Chondrocyte (in vitro differentiated cells): ENCODE measurements around the gene UBQLN2. TPM values are rescaled to one million over a fixed set of nuclear protein-coding genes. Genes with fewer than 3 reads are reported as not detected.

Experiments
- DNase-seq: peaks from one replicate; pipeline ENCODE4 v3.0.0; 2021; ENCODE audit warnings: mixed read lengths, low spot score
- H3K27ac Mint-ChIP-seq: one replicate; pipeline ENCODE4 v1.8.0; 2021; ENCODE audit warnings: mild to moderate bottlenecking, moderate library complexity, mixed read lengths; ENCODE audit not compliant: unreplicated experiment
- H3K27me3 Mint-ChIP-seq: 2 replicates; pipeline ENCODE4 v1.8.0; 2021; ENCODE audit warnings: low read depth, mixed read lengths
- H3K36me3 Mint-ChIP-seq: 2 replicates; pipeline ENCODE4 v1.8.0; 2021; ENCODE audit warnings: low read depth, mixed read lengths
- H3K4me1 Mint-ChIP-seq: 2 replicates; pipeline ENCODE4 v1.8.0; 2021; ENCODE audit warnings: low read depth, mild to moderate bottlenecking, mixed read lengths
- H3K4me3 Mint-ChIP-seq: one replicate; pipeline ENCODE4 v1.8.0; 2021; ENCODE audit warnings: mild to moderate bottlenecking, moderate library complexity, mixed read lengths; ENCODE audit not compliant: unreplicated experiment
- H3K9me3 Mint-ChIP-seq: 2 replicates; pipeline ENCODE4 v1.8.0; 2021; ENCODE audit warnings: low read depth, mixed read lengths
- total RNA-seq: library from RNA; stranded (reverse); gene quantifications from 3 replicates; pipeline ENCODE4 v1.2.1, GENCODE V29; 2021
- TF ChIP-seq, protein P1 (sequence below): fragments of 200-600 bp; sonication (generic); IDR thresholded peaks from 2 replicates; pipeline ENCODE4 v1.5.0; 2021; ENCODE audit warnings: antibody characterized with exemption, mild to moderate bottlenecking, moderate library complexity

Gene UBQLN2
- total RNA-seq, 1 donor from 2014 or later = 35.9 TPM

DNA sequence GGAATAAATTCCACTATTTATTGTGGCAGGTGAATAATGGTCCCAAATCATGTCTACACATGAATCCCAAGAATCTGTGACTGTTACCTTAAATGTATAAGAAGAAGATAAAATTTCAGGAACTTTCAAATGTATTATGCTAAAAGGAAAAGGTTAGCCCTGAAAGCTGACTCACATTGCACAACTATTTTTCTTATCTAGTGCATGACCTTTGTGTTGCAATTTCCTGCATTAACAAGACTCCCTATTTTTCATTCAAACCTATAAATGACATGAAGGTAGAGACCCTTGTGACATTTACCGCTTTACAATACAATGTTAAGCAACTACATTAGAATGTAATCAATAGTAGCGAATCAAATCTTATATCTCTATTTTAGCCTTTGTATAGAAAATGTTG, 36.7 kb downstream of the UBQLN2 start:
- Mint-ChIP-seq H3K36me3 (peaks cover 3% of the 10 kb centered on the region), H3K27ac (no peak overlapping the region), H3K4me3 (no peak overlapping the region), H3K4me1 (no peaks in the 10 kb centered on the region), H3K9me3 (peaks cover 29% of the 10 kb centered on the region), H3K27me3 (no peaks in the 10 kb centered on the region)
- TF ChIP-seq, protein P1, sequence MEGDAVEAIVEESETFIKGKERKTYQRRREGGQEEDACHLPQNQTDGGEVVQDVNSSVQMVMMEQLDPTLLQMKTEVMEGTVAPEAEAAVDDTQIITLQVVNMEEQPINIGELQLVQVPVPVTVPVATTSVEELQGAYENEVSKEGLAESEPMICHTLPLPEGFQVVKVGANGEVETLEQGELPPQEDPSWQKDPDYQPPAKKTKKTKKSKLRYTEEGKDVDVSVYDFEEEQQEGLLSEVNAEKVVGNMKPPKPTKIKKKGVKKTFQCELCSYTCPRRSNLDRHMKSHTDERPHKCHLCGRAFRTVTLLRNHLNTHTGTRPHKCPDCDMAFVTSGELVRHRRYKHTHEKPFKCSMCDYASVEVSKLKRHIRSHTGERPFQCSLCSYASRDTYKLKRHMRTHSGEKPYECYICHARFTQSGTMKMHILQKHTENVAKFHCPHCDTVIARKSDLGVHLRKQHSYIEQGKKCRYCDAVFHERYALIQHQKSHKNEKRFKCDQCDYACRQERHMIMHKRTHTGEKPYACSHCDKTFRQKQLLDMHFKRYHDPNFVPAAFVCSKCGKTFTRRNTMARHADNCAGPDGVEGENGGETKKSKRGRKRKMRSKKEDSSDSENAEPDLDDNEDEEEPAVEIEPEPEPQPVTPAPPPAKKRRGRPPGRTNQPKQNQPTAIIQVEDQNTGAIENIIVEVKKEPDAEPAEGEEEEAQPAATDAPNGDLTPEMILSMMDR = no peak
- DNase-seq = no peak

DNA sequence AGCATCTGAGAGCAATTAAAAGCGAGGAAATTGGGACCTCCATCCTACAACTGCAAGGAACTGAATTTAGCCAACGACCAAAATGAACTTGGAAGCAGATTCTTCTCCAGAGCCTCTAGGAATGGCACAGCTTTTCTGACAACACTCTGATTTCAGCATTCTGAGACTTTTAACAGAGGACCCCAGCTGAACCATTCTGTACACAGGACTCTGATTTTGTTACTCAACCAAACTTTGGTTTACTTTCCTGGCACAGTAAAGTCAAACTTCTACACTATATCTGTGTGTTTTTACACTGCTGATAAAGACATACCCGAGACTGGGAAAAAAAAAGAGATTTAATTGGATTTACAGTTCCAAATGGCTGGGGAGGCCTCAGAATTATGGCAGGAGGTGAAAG, 37.6 kb downstream of the UBQLN2 start:
- no peak overlapping the region for H3K4me3 Mint-ChIP-seq
- H3K4me1 Mint-ChIP-seq = no peaks in the 10 kb centered on the region
- H3K9me3 Mint-ChIP-seq = peaks cover 31% of the 10 kb centered on the region
- no peaks in the 10 kb centered on the region for H3K27me3 Mint-ChIP-seq
- TF ChIP-seq, protein P1 = no peak
- H3K27ac Mint-ChIP-seq = no peak overlapping the region
- DNase-seq = no peak
- H3K36me3 Mint-ChIP-seq = peaks cover 3% of the 10 kb centered on the region

- H3K36me3 Mint-ChIP-seq = no peaks in the 10 kb centered on the region
- TF ChIP-seq, protein P1 = no peak
- peaks cover 13% of the 10 kb centered on the region for H3K9me3 Mint-ChIP-seq
- H3K4me1 Mint-ChIP-seq = no peaks in the 10 kb centered on the region
- H3K27me3 Mint-ChIP-seq = no peaks in the 10 kb centered on the region
- no peak overlapping the region for H3K4me3 Mint-ChIP-seq
- H3K27ac Mint-ChIP-seq = no peak overlapping the region
- DNase-seq = no peak
These were observed 51.9 kb downstream of the UBQLN2 start for GRCh38 chrX:56615282-56615681.

Other genes with a start within 250 kb of the UBQLN2 start
- 49.9 to 63.1 TPM (median 51.1 TPM) in 3 replicates for gene NBDY, start 165.6 kb downstream of the UBQLN2 start, total RNA-seq